Smooth muscle cell (in vitro differentiated cells): ENCODE data around the gene CDH12. TPM values are rescaled to one million over a fixed set of nuclear protein-coding genes. Genes with fewer than 3 reads are reported as not detected.
"Not testable (repeated sequence)": the region's sequence is repeated elsewhere in the genome, so short reads cannot be mapped to it uniquely, and the experiment has no call there.

Experiments
- DNase-seq: peaks from one replicate; lab custom pipeline; 2025; ENCODE audit not compliant: unreplicated experiment; lab: John Stamatoyannopoulos, UW
- H2AFZ ChIP-seq: fragments of 200-600 bp; sonication (generic); 2 replicates; pipeline ENCODE4 v1.6.0; 2016; ENCODE audit warnings: antibody characterized with exemption, low read depth, mild to moderate bottlenecking
- H3F3A ChIP-seq: fragments of 200-600 bp; sonication (generic); 2 replicates; pipeline ENCODE4 v1.6.0; 2017; ENCODE audit warnings: antibody characterized with exemption, low read depth
- H3K27ac ChIP-seq: fragments of 200-600 bp; sonication (generic); 2 replicates; pipeline ENCODE4 v1.5.1; 2016; ENCODE audit warnings: low read depth, mild to moderate bottlenecking
- H3K27me3 ChIP-seq: fragments of 200-600 bp; sonication (generic); 2 replicates; pipeline ENCODE4 v1.6.1; 2016; ENCODE audit warnings: low read depth, mild to moderate bottlenecking
- H3K36me3 ChIP-seq: fragments of 200-600 bp; sonication (generic); 2 replicates; pipeline ENCODE4 v1.5.1; 2016; ENCODE audit warnings: low read depth
- H3K4me1 ChIP-seq: fragments of 200-600 bp; sonication (generic); 2 replicates; pipeline ENCODE4 v1.5.1; 2016; ENCODE audit warnings: low read depth
- H3K4me2 ChIP-seq: fragments of 200-600 bp; sonication (generic); 2 replicates; pipeline ENCODE4 v1.6.0; 2016; ENCODE audit warnings: mild to moderate bottlenecking
- H3K4me3 ChIP-seq: fragments of 200-600 bp; sonication (generic); 2 replicates; pipeline ENCODE4 v1.5.1; 2016; ENCODE audit warnings: mild to moderate bottlenecking
- H3K79me2 ChIP-seq: fragments of 200-600 bp; sonication (generic); 2 replicates; pipeline ENCODE4 v1.6.0; 2016; ENCODE audit warnings: low read depth, mild to moderate bottlenecking
- H3K9ac ChIP-seq: fragments of 200-600 bp; sonication (generic); 2 replicates; pipeline ENCODE4 v1.6.0; 2016; ENCODE audit warnings: low read depth
- H3K9me3 ChIP-seq: fragments of 200-600 bp; sonication (generic); replicated peaks from 2 replicates; pipeline ENCODE4 v1.5.1; 2016; ENCODE audit warnings: low read depth
- H4K20me1 ChIP-seq: fragments of 200-600 bp; sonication (generic); 2 replicates; pipeline ENCODE4 v1.6.0; 2016; ENCODE audit warnings: low read depth
- CTCF ChIP-seq: fragments of 200-600 bp; sonication (generic); IDR thresholded peaks from 2 replicates; pipeline ENCODE4 v1.5.1; 2017; ENCODE audit warnings: borderline replicate concordance, mild to moderate bottlenecking, antibody characterized with exemption; ENCODE audit not compliant: insufficient read depth, poor library complexity, severe bottlenecking
- WGBS: methylation state at CpG from one replicate; pipeline ENCODE4 v1.1.7; 2016; ENCODE audit warnings: low lambda C conversion rate; 5-methylcytosine and 5-hydroxymethylcytosine counted together
- polyA plus RNA-seq: library from polyadenylated mRNA; unstranded; fragments of >200 nt; fragmentation: Nextera tagmentation; extraction: Ambion mirVana; gene quantifications from 2 replicates; pipeline ENCODE4 v1.2.1, GENCODE V29; 2016
- total RNA-seq: library from RNA; depleted of rRNA; stranded (reverse); fragments of >200 nt; gene quantifications from 2 replicates; pipeline ENCODE4 v1.2.3, GENCODE V29; 2014

Gene CDH12
- total and polyA plus RNA-seq, 2 experiments from 2014 or later = not detected

- no peak overlapping the region for H3K4me3 ChIP-seq
- no peaks in the 10 kb centered on the region for H3K79me2 ChIP-seq
- DNase-seq = no peak
- H3K27ac ChIP-seq = no peak overlapping the region
- no peaks in the 10 kb centered on the region for H3F3A ChIP-seq
- H3K36me3 ChIP-seq = no peaks in the 10 kb centered on the region
- H3K9ac ChIP-seq = no peak overlapping the region
- no peaks in the 10 kb centered on the region for H3K4me1 ChIP-seq
- no peaks in the 10 kb centered on the region for H3K9me3 ChIP-seq
- no peak overlapping the region for H2AFZ ChIP-seq
- H3K4me2 ChIP-seq = no peak overlapping the region
- H3K27me3 ChIP-seq = no peaks in the 10 kb centered on the region
- 82% methylated on average over 1 of the region's 1 CpG for WGBS
- TF ChIP-seq CTCF = no peak
- H4K20me1 ChIP-seq = no peaks in the 10 kb centered on the region
Measured at GRCh38 chr5:22615964-22616363, 237.2 kb downstream of the CDH12 start.

GRCh38 chr5:22614486-22615094 lies 238.6 kb downstream of the CDH12 start:
- no peaks in the 10 kb centered on the region for H3K79me2 ChIP-seq
- no peaks in the 10 kb centered on the region for H3K27me3 ChIP-seq
- no peaks in the 10 kb centered on the region for H4K20me1 ChIP-seq
- H3F3A ChIP-seq = no peaks in the 10 kb centered on the region
- no peak overlapping the region for H3K9ac ChIP-seq
- WGBS = 86% methylated on average over 5 of the region's 5 CpGs
- no peaks in the 10 kb centered on the region for H3K4me1 ChIP-seq
- DNase-seq = no peak
- no peak overlapping the region for H3K4me2 ChIP-seq
- no peak overlapping the region for H2AFZ ChIP-seq
- H3K4me3 ChIP-seq = no peak overlapping the region
- TF ChIP-seq CTCF = no peak
- no peaks in the 10 kb centered on the region for H3K36me3 ChIP-seq
- no peak overlapping the region for H3K27ac ChIP-seq
- no peaks in the 10 kb centered on the region for H3K9me3 ChIP-seq

- no peaks in the 10 kb centered on the region for H3K27me3 ChIP-seq
- no peaks in the 10 kb centered on the region for H3K4me1 ChIP-seq
- H3F3A ChIP-seq = no peaks in the 10 kb centered on the region
- WGBS = 89% methylated on average over 1 of the region's 1 CpG
- no peaks in the 10 kb centered on the region for H3K9me3 ChIP-seq
- H4K20me1 ChIP-seq = no peaks in the 10 kb centered on the region
- no peaks in the 10 kb centered on the region for H3K36me3 ChIP-seq
- H3K79me2 ChIP-seq = no peaks in the 10 kb centered on the region
- H2AFZ ChIP-seq = no peak overlapping the region
- H3K4me2 ChIP-seq = no peak overlapping the region
- no peak overlapping the region for H3K9ac ChIP-seq
- H3K27ac ChIP-seq = no peak overlapping the region
- H3K4me3 ChIP-seq = no peak overlapping the region
- no peak for DNase-seq
- TF ChIP-seq CTCF = no peak
Measured at GRCh38 chr5:22612928-22613327, 240.2 kb downstream of the CDH12 start.

GRCh38 chr5:22611327-22611726 lies 241.8 kb downstream of the CDH12 start:
- no peak overlapping the region for H3K27ac ChIP-seq

GRCh38 chr5:22607498-22607897 lies 245.6 kb downstream of the CDH12 start:
- not testable (repeated sequence) for H4K20me1 ChIP-seq, H3K9ac ChIP-seq, H3K36me3 ChIP-seq, H3K4me1 ChIP-seq, H3K9me3 ChIP-seq, H3F3A ChIP-seq, H2AFZ ChIP-seq, H3K4me2 ChIP-seq, H3K4me3 ChIP-seq, DNase-seq, H3K27ac ChIP-seq, H3K27me3 ChIP-seq, H3K79me2 ChIP-seq
- 71% methylated on average over 5 of the region's 5 CpGs for WGBS

More at GRCh38 chr5:22611327-22611726, 241.8 kb downstream of the CDH12 start:
- H3K36me3 ChIP-seq = no peaks in the 10 kb centered on the region
- no peak overlapping the region for H3K4me2 ChIP-seq
- H3K79me2 ChIP-seq = no peaks in the 10 kb centered on the region
- no peak for TF ChIP-seq CTCF
- H4K20me1 ChIP-seq = no peaks in the 10 kb centered on the region
- H3K27me3 ChIP-seq = no peaks in the 10 kb centered on the region
- no peaks in the 10 kb centered on the region for H3K9me3 ChIP-seq
- H3K9ac ChIP-seq = no peak overlapping the region
- no peak for DNase-seq
- no peaks in the 10 kb centered on the region for H3F3A ChIP-seq
- no peak overlapping the region for H2AFZ ChIP-seq
- no peak overlapping the region for H3K4me3 ChIP-seq
- H3K4me1 ChIP-seq = no peaks in the 10 kb centered on the region
